Measurements from ENCODE around the gene CDO1. TPM values are rescaled to one million over a fixed set of nuclear protein-coding genes. Genes with fewer than 3 reads are reported as not detected.

CDO1 gene
- total and polyA plus RNA-seq, 5 donors = 12.2 to 29.0 (median 16.3) TPM

Other genes starting within 250 kb of the CDO1 start
- 1 to 10 TPM; 3.2 to 4.3 (median 3.7) TPM for gene TICAM2, start 214.2 kb downstream of the CDO1 start, total RNA-seq
- 1.5 TPM for gene TICAM2, start 214.2 kb downstream of the CDO1 start, polyA plus RNA-seq
- 100 to 1,000 TPM in 1 of 4 donors, 10 to 100 TPM in 3; 74.0 to 111 (median 83.2) TPM for gene TMED7, start 190.6 kb downstream of the CDO1 start, total RNA-seq
- 38.9 TPM for gene TMED7, start 190.6 kb downstream of the CDO1 start, polyA plus RNA-seq
- 10 to 100 TPM; 25.3 to 31.6 (median 28.8) TPM for gene ATG12, start 24.9 kb upstream of the CDO1 start, total RNA-seq
- 22.9 TPM for gene ATG12, start 24.9 kb upstream of the CDO1 start, polyA plus RNA-seq
- 10 to 100 TPM; 70.9 to 82.2 (median 77.6) TPM for gene AP3S1, start 25.3 kb upstream of the CDO1 start, total RNA-seq
- gene AP3S1, start 25.3 kb upstream of the CDO1 start, polyA plus RNA-seq = 73.0 TPM
- under 1 TPM; 0.14 to 0.28 (median 0.21) TPM for gene LVRN, start 145.8 kb upstream of the CDO1 start, total RNA-seq
- 1.3 TPM for gene LVRN, start 145.8 kb upstream of the CDO1 start, polyA plus RNA-seq
- not detected for gene ARL14EPL, start 215.8 kb upstream of the CDO1 start, total RNA-seq
- gene ARL14EPL, start 215.8 kb upstream of the CDO1 start, polyA plus RNA-seq = not detected